ENCODE results near the gene VPS37B.

- TF ChIP-seq CTCF (IDR thresholded peaks at IDR 0.05), result no peak
- TF ChIP-seq POLR2A (IDR thresholded peaks at IDR 0.05), result no peak
These were observed 738 bp upstream of the VPS37B start for GRCh38 chr12:122896662-122897061.

Data from right lobe of liver (tissue), 4 donors.